Spleen (tissue), 11 donors: Measurements from ENCODE around the gene SSR4. TPM values are rescaled to one million over a fixed set of nuclear protein-coding genes. Genes with fewer than 3 reads are reported as not detected.

Experiments
- DNase-seq: peaks from one replicate; pipeline ENCODE4 v3.0.0-alpha.2; 2020
- H3K27ac ChIP-seq, 8 donors: fragments of 200-600 bp; sonication (generic) in 7 of 8; 1 replicate in 4 of 8; 2 replicates in 4 of 8; pipeline versions ENCODE4 v1.5.0 to v1.8.0; 2016 to 2021; ENCODE audit warnings: inconsistent platforms in 4 of 8, mild to moderate bottlenecking in 4 of 8, moderate library complexity in 1 of 8
- H3K27me3 ChIP-seq, 7 donors: fragments of 200-600 bp; sonication (generic) in 6 of 7; replicated peaks in 1 of 7; 1 replicate in 4 of 7; 2 replicates in 3 of 7; pipeline versions ENCODE4 v1.5.0 to v1.8.0; 2016 to 2021; ENCODE audit warnings: inconsistent platforms in 3 of 7, mild to moderate bottlenecking in 1 of 7
- H3K36me3 ChIP-seq, 6 donors: fragments of 200-600 bp; sonication (generic) in 5 of 6; 1 replicate in 4 of 6; 2 replicates in 2 of 6; pipeline versions ENCODE4 v1.5.0 to v1.8.0; 2016 to 2021; ENCODE audit warnings: inconsistent platforms in 2 of 6
- H3K4me1 ChIP-seq, 6 donors: fragments of 200-600 bp; sonication (generic) in 5 of 6; 1 replicate in 3 of 6; 2 replicates in 3 of 6; pipeline versions ENCODE4 v1.5.0 to v1.8.0; 2016 to 2021; ENCODE audit warnings: inconsistent platforms in 3 of 6
- H3K4me3 ChIP-seq, 8 donors: fragments of 200-600 bp; sonication (generic) in 7 of 8; 1 replicate in 4 of 8; 2 replicates in 4 of 8; pipeline versions ENCODE4 v1.5.0 to v1.8.0; 2016 to 2021; ENCODE audit warnings: inconsistent platforms in 4 of 8, mild to moderate bottlenecking in 4 of 8, moderate library complexity in 2 of 8
- H3K9me3 ChIP-seq, 8 donors: fragments of 200-600 bp; sonication (generic) in 7 of 8; 1 replicate in 4 of 8; 2 replicates in 4 of 8; pipeline versions ENCODE4 v1.5.0 to v1.8.0; 2016 to 2021; ENCODE audit warnings: inconsistent platforms in 4 of 8
- POLR2A ChIP-seq, 3 donors: fragments of 450-650 bp; IDR thresholded peaks; one replicate each; pipeline ENCODE4 v1.5.1; 2017; ENCODE audit warnings: antibody characterized with exemption in 3 of 3, mild to moderate bottlenecking in 1 of 3
- POLR2AphosphoS5 ChIP-seq, 3 donors: sonication (generic); formaldehyde crosslinking; IDR thresholded peaks; one replicate each; pipeline ENCODE4 v1.5.1; 2017; ENCODE audit warnings: antibody characterized with exemption in 3 of 3
- WGBS, 5 donors: extraction: QIAGEN DNeasy Blood & Tissue Kit in 3 of 5; methylation state at CpG; one replicate each; pipeline versions ENCODE4 v1.1.5 to v1.1.7; 2013 to 2018; 5-methylcytosine and 5-hydroxymethylcytosine counted together
- intact Hi-C: fragments of 100-400 bp; cut with DNase I; formaldehyde crosslinking; loops from one replicate; pipeline ENCODE4 v1.15.0; 2023; ENCODE audit warnings: low total_unique reads
- polyA plus RNA-seq, 3 donors: library from polyadenylated mRNA; stranded (reverse); fragments of 200-250 nt; gene quantifications; one replicate each; pipeline ENCODE4 v1.2.1, GENCODE V29; 2013
- total RNA-seq, 7 donors: library from RNA; depleted of rRNA in 3 of 7; stranded (reverse); fragments of >200 nt in 3 of 7; fragmentation: NEBNext Ultra II Directional in 4 of 7; extraction: Animal tissue kit (Norgen Biotek cat#: 25700) in 4 of 7; gene quantifications; one replicate each; pipeline versions ENCODE4 v1.1.0 to v1.2.1, GENCODE V29; 2016 to 2021
- TF ChIP-seq, protein P1 (sequence below), 11 experiments: fragments of 200-600 bp in 7 of 11; fragments of 450-650 bp in 4 of 11; sonication (generic) in 4 of 11; IDR thresholded peaks in 8 of 11; conservative IDR thresholded peaks in 3 of 11; 1 replicate in 7 of 11; 2 replicates in 4 of 11; pipeline versions ENCODE4 v1.4.0 to v1.8.0; 2016 to 2021; ENCODE audit warnings: antibody characterized with exemption in 11 of 11, inconsistent platforms in 4 of 11, mild to moderate bottlenecking in 1 of 11
- donor health status: healthy with polysubstance abuse.
- donor health status: DM: no; HTN: no; CAD: no; lungs with moderate emphysema.
- donor health status: DM: no; HTN: no; CAD: no.
- donor health status: Bipolar disorder and iron deficiency.
- donor health status: healthy.
- donor health status: DM: no; HTN: no; CAD: no.
- donor health status: DM: yes; HTN: yes; CAD: no.

The SSR4 gene
- total and polyA plus RNA-seq, 10 donors = 144 to 488 (median 255) TPM

- intact Hi-C loops = no loop called here
- Histone ChIP-seq H3K9me3 (no peaks in the 10 kb centered on the region), H3K4me1 (peaks cover 0 to 39% (median 20%) of the 10 kb centered on the region in 6 donors), H3K36me3 (no peaks in the 10 kb centered on the region), H3K27me3 (peaks cover 0 to 15% (median 0%) of the 10 kb centered on the region in 7 donors), H3K27ac (peak overlapping the region in 1 of 8 donors; percentile 23), H3K4me3 (no peak overlapping the region)
- 10 to 80% (median 57%) methylated on average over 2 to 27 of the region's 27 CpGs for WGBS, 5 donors
- TF ChIP-seq POLR2AphosphoS5 (IDR thresholded peaks at IDR 0.05) (peak; percentile 46 to 71 (median 65)), POLR2A (IDR thresholded peaks at IDR 0.05) (no peak)
- TF ChIP-seq, protein P1, sequence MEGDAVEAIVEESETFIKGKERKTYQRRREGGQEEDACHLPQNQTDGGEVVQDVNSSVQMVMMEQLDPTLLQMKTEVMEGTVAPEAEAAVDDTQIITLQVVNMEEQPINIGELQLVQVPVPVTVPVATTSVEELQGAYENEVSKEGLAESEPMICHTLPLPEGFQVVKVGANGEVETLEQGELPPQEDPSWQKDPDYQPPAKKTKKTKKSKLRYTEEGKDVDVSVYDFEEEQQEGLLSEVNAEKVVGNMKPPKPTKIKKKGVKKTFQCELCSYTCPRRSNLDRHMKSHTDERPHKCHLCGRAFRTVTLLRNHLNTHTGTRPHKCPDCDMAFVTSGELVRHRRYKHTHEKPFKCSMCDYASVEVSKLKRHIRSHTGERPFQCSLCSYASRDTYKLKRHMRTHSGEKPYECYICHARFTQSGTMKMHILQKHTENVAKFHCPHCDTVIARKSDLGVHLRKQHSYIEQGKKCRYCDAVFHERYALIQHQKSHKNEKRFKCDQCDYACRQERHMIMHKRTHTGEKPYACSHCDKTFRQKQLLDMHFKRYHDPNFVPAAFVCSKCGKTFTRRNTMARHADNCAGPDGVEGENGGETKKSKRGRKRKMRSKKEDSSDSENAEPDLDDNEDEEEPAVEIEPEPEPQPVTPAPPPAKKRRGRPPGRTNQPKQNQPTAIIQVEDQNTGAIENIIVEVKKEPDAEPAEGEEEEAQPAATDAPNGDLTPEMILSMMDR (IDR thresholded peaks at IDR 0.05 in 8 of 11, conservative IDR thresholded peaks at IDR 0.05 in 3 of 11) = no peak
- peak; percentile 80 for DNase-seq
Observed at GRCh38 chrX:153765138-153766079, 29.1 kb upstream of the SSR4 start.

- intact Hi-C loops = no loop called here
- no peak overlapping the region for H3K4me3 ChIP-seq
- H3K27me3 ChIP-seq = peaks cover 0 to 17% (median 0%) of the 10 kb centered on the region in 7 donors
- TF ChIP-seq POLR2A (IDR thresholded peaks at IDR 0.05) (no peak), POLR2AphosphoS5 (IDR thresholded peaks at IDR 0.05) (no peak)
- TF ChIP-seq, protein P1 (IDR thresholded peaks at IDR 0.05 in 8 of 11, conservative IDR thresholded peaks at IDR 0.05 in 3 of 11) = no peak
- H3K9me3 ChIP-seq = no peaks in the 10 kb centered on the region
- 16 to 64% (median 27%) methylated on average over 10 to 21 of the region's 21 CpGs for WGBS, 5 donors
- H3K36me3 ChIP-seq = no peaks in the 10 kb centered on the region
- H3K27ac ChIP-seq = no peak overlapping the region
- peak; percentile 76 for DNase-seq
- peaks cover 0 to 39% (median 20%) of the 10 kb centered on the region in 6 donors for H3K4me1 ChIP-seq
Observed at GRCh38 chrX:153766098-153766817, 28.2 kb upstream of the SSR4 start.

DNA sequence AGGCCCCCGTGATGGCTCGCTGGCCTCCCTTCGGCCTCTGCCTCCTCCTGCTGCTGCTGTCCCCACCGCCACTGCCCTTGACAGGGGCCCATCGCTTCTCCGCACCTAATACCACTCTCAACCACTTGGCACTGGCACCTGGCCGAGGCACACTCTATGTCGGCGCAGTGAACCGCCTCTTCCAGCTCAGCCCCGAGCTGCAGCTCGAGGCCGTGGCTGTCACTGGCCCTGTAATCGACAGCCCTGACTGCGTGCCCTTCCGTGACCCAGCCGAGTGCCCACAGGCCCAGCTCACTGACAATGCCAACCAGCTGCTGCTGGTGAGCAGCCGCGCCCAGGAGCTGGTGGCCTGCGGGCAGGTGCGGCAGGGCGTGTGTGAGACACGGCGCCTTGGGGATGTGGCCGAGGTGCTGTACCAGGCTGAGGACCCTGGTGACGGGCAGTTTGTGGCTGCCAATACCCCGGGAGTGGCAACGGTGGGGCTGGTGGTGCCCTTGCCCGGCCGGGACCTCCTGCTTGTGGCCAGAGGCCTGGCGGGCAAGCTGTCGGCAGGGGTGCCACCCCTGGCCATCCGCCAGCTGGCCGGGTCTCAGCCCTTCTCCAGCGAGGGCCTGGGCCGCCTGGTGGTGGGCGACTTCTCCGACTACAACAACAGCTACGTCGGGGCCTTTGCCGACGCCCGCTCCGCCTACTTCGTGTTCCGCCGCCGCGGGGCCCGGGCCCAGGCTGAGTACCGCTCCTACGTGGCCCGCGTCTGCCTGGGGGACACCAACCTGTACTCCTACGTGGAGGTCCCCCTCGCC, 27.4 kb upstream of the SSR4 start:
- DNase-seq = peak; percentile 78
- Histone ChIP-seq H3K4me1 (peaks cover 0 to 39% (median 20%) of the 10 kb centered on the region in 6 donors), H3K27me3 (peaks cover 0 to 17% (median 0%) of the 10 kb centered on the region in 7 donors), H3K4me3 (no peak overlapping the region), H3K36me3 (no peaks in the 10 kb centered on the region), H3K27ac (no peak overlapping the region), H3K9me3 (no peaks in the 10 kb centered on the region)
- TF ChIP-seq POLR2AphosphoS5 (IDR thresholded peaks at IDR 0.05) (no peak), POLR2A (IDR thresholded peaks at IDR 0.05) (no peak)
- TF ChIP-seq, protein P1 (IDR thresholded peaks at IDR 0.05 in 8 of 11, conservative IDR thresholded peaks at IDR 0.05 in 3 of 11) = no peak
- 87 to 96% (median 89%) methylated on average over 12 to 56 of the region's 56 CpGs for WGBS, 5 donors
- intact Hi-C loops = no loop called here
